ENCODE data around the gene TESPA1.

GRCh38 chr12:54954228-54954627, 30.3 kb downstream of the TESPA1 start:
- no peak for TF ChIP-seq CTCF (IDR thresholded peaks at IDR 0.05; ENCODE audit: control extremely low read depth in 1 of 3, insufficient read depth in 1 of 3, low read depth in 1 of 3, low read length in 3 of 3)
- no peak for TF ChIP-seq HDAC2 (IDR thresholded peaks at IDR 0.05; ENCODE audit: borderline replicate concordance in 1 of 2, low read depth in 2 of 2, low read length in 2 of 2)
- no peak for TF ChIP-seq POLR2A (IDR thresholded peaks at IDR 0.05; ENCODE audit: control extremely low read depth in 1 of 2, low read depth in 2 of 2, low read length in 2 of 2)
- TF ChIP-seq SP1 (IDR thresholded peaks at IDR 0.05; ENCODE audit: low read depth, low read length) = no peak
